NCI-H82 treated with DMSO at 0.1 percent for 48 hours (cell line): ENCODE measurements around the gene DGKG.

Experiments
- DNase-seq: peaks from one replicate; lab custom pipeline; 2025; ENCODE audit not compliant: unreplicated experiment; lab: John Stamatoyannopoulos, UW

Gene DGKG

GRCh38 chr3:186151077-186151971 is 210.7 kb downstream of the DGKG start:
- no peak for DNase-seq

GRCh38 chr3:186150041-186150830 is 211.8 kb downstream of the DGKG start:
- DNase-seq = no peak

GRCh38 chr3:186149319-186149960 is 212.6 kb downstream of the DGKG start:
- no peak for DNase-seq

GRCh38 chr3:186144257-186144656 is 217.8 kb downstream of the DGKG start:
- no peak for DNase-seq

- no peak for DNase-seq
These were observed 218.8 kb downstream of the DGKG start for GRCh38 chr3:186143250-186143649.

GRCh38 chr3:186142393-186142932 is 219.6 kb downstream of the DGKG start:
- DNase-seq = no peak

- peak; percentile 66 for DNase-seq
These were observed 220.2 kb downstream of the DGKG start for GRCh38 chr3:186141790-186142189.

- no peak for DNase-seq
These were observed 223.6 kb downstream of the DGKG start for GRCh38 chr3:186138272-186138981.

- no peak for DNase-seq
These were observed 224.9 kb downstream of the DGKG start for GRCh38 chr3:186137051-186137685.

GRCh38 chr3:186133980-186134379 is 228.1 kb downstream of the DGKG start:
- no peak for DNase-seq

GRCh38 chr3:186132487-186132886 is 229.5 kb downstream of the DGKG start:
- DNase-seq = no peak

- no peak for DNase-seq
These were observed 232.8 kb downstream of the DGKG start for GRCh38 chr3:186129206-186129605.

- no peak for DNase-seq
These were observed 233.9 kb downstream of the DGKG start for GRCh38 chr3:186128158-186128557.

GRCh38 chr3:186127463-186127862 is 234.6 kb downstream of the DGKG start:
- no peak for DNase-seq

- DNase-seq = no peak
These were observed 236.9 kb downstream of the DGKG start for GRCh38 chr3:186125118-186125517.

GRCh38 chr3:186124592-186124991 is 237.4 kb downstream of the DGKG start:
- no peak for DNase-seq

GRCh38 chr3:186123012-186123411 is 239.0 kb downstream of the DGKG start:
- no peak for DNase-seq

- DNase-seq = no peak
These were observed 240.1 kb downstream of the DGKG start for GRCh38 chr3:186121968-186122367.

GRCh38 chr3:186121278-186121677 is 240.8 kb downstream of the DGKG start:
- no peak for DNase-seq

GRCh38 chr3:186119499-186119898 is 242.5 kb downstream of the DGKG start:
- DNase-seq = no peak
